Measurements from ENCODE around the gene ZNF524. TPM values are rescaled to one million over a fixed set of nuclear protein-coding genes. Genes with fewer than 3 reads are reported as not detected.
"Not testable (repeated sequence)": the region's sequence is repeated elsewhere in the genome, so short reads cannot be mapped to it uniquely, and the experiment has no call there.

Gene ZNF524
- total and polyA plus RNA-seq, 5 experiments from 2014 or later, result 19.1 to 31.6 (median 21.5) TPM

DNA sequence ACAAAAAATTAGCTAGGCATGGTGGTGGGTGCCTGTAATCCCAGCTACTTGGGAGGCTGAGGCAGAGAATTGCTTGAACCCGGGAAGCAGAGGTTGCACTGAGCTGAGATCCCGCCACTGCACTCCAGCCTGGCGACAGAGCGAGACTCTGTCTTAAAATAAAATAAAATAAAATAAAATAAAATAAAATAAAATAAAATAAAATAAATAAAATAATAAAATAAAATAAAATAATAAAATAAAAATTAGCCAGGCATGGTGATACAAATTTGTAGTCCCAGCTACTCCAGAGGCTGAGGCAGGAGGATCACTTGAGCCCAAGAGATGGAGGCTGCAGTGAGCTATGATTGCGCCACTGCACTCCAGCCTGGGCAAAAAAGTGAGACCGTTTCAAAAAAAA is 26.2 kb upstream of the ZNF524 start:
- not testable (repeated sequence) for H3K27me3 Mint-ChIP-seq, DNase-seq, H3K9me3 Mint-ChIP-seq, ATAC-seq, H3K4me1 Mint-ChIP-seq, H3K27ac Mint-ChIP-seq, H3K4me3 Mint-ChIP-seq
- POLR2A ChIA-PET, result interaction anchor here (0.7 to 1.8 kb wide), 4 partner anchors 12 to 304 kb away, joined by 3 to 4 read pairs (median 3); no protein-coding TSS in a partner anchor
- peaks cover 3 to 10% (median 9%) of the 10 kb centered on the region in 3 donors for H3K36me3 Mint-ChIP-seq

- Mint-ChIP-seq H3K4me3 (peak overlapping the region in 6 of 10 donors; percentile 3 to 71 (median 62)), H3K4me1 (peaks cover 10 to 18% (median 17%) of the 10 kb centered on the region in 4 donors), H3K27ac (peak overlapping the region in 2 of 10 donors; percentile 33 to 50), H3K36me3 (peaks cover 3 to 16% (median 12%) of the 10 kb centered on the region in 3 donors), H3K9me3 (peaks cover 0 to 9% (median 0%) of the 10 kb centered on the region in 9 donors), H3K27me3 (no peaks in the 10 kb centered on the region)
- POLR2A ChIA-PET, result interaction anchor here (0.6 to 0.8 kb wide), 3 partner anchors 7 to 66 kb away, joined by 3 to 5 read pairs (median 3); no protein-coding TSS in a partner anchor
- DNase-seq (no peak), ATAC-seq (no peak)
These were observed 23.3 kb upstream of the ZNF524 start for GRCh38 chr19:55576746-55577145.

- H3K9me3 Mint-ChIP-seq, result peaks cover 0 to 9% (median 0%) of the 10 kb centered on the region in 9 donors
- POLR2A ChIA-PET, result interaction anchor here (0.9 kb wide), 1 partner anchor 21 kb away, joined by 3 read pairs; the partner anchor contains the start of gene FIZ1
- H3K27ac Mint-ChIP-seq, result no peak overlapping the region
- no peaks in the 10 kb centered on the region for H3K27me3 Mint-ChIP-seq
- no peak overlapping the region for H3K4me3 Mint-ChIP-seq
- peaks cover 3 to 16% (median 12%) of the 10 kb centered on the region in 3 donors for H3K36me3 Mint-ChIP-seq
- no peak for ATAC-seq
- H3K4me1 Mint-ChIP-seq, result peaks cover 13 to 23% (median 21%) of the 10 kb centered on the region in 4 donors
- no peak for DNase-seq
These were observed 21.9 kb upstream of the ZNF524 start for GRCh38 chr19:55578031-55578760.

DNA sequence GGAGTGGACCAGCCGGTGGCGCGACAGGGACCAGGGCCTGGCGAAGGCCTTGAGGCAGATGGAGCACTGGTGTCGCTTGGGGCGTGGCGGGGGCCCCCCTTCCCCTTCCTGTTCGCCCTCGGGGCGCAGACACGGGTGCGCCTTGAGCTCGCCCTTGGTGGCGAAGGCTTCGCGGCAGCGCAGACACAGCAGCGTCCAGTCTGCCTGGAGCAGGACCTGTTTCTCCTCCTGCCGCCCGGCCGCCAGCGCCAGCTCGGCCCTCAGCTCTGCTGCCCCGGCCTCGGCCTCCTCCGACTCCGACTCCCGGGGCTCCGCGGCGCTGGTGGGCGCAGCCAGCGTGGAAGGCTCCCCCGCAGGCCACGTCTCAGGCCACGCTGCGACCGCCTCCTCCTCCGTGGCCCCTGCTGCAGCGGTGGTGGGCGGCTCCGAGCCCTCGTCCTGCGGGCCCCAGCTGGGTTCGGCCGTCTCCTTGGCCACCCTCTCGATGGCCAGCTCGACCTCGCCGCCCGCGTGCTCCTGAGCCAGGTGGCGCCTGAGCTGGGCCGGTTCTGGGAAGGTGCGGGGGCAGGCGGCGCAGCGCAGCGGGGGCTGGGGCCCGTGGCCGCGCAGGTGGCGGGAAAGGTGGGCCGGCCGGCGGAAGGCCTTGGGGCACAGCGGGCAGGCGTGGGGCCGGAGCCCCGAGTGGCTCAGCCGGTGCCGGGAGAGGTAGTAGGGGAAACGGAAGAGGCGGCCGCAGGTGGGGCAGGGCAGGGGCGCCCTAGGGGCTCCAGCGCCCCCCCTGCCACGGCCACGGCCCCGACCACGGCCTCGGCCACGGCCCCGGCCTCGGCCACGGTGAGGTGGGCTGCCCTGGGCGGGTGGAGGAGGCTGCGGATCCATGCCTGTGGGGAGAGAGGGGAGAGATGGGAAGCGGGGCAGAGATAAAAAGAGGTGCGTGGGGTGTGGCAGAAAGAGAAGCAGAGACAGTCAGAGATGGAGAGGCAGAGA is 21.0 kb upstream of the ZNF524 start:
- H3K9me3 Mint-ChIP-seq, result peaks cover 0 to 8% (median 0%) of the 10 kb centered on the region in 9 donors
- POLR2A ChIA-PET, result interaction anchor here (0.9 kb wide), 1 partner anchor 20 kb away, joined by 3 read pairs; the partner anchor contains the start of gene FIZ1
- H3K27ac Mint-ChIP-seq, result peak overlapping the region in 8 of 10 donors; percentile 88 to 96 (median 90)
- peak overlapping the region; percentile 82 to 95 (median 87) for H3K4me3 Mint-ChIP-seq
- DNase-seq (peak in 1 of 10 donors; percentile 19), ATAC-seq (no peak)
- peaks cover 13 to 23% (median 21%) of the 10 kb centered on the region in 4 donors for H3K4me1 Mint-ChIP-seq
- no peaks in the 10 kb centered on the region for H3K27me3 Mint-ChIP-seq
- H3K36me3 Mint-ChIP-seq, result peaks cover 3 to 16% (median 12%) of the 10 kb centered on the region in 3 donors

GRCh38 chr19:55579766-55580621 is 20.1 kb upstream of the ZNF524 start:
- Mint-ChIP-seq H3K4me3 (peak overlapping the region; percentile 82 to 95 (median 87)), H3K4me1 (peaks cover 13 to 25% (median 23%) of the 10 kb centered on the region in 4 donors), H3K36me3 (peaks cover 3 to 16% (median 12%) of the 10 kb centered on the region in 3 donors), H3K9me3 (peaks cover 0 to 8% (median 0%) of the 10 kb centered on the region in 9 donors), H3K27me3 (no peaks in the 10 kb centered on the region), H3K27ac (peak overlapping the region; percentile 88 to 96 (median 92))
- DNase-seq, result peak in 2 of 10 donors; percentile 13 to 24
- ATAC-seq, result peak; percentile 53 to 54
- POLR2A ChIA-PET, result interaction anchor here (0.8 to 2.4 kb wide), 7 partner anchors 13 to 57 kb away, joined by 3 to 24 read pairs (median 3); partner anchors contain the start of genes FIZ1, ZNF524 and ZNF784

DNA sequence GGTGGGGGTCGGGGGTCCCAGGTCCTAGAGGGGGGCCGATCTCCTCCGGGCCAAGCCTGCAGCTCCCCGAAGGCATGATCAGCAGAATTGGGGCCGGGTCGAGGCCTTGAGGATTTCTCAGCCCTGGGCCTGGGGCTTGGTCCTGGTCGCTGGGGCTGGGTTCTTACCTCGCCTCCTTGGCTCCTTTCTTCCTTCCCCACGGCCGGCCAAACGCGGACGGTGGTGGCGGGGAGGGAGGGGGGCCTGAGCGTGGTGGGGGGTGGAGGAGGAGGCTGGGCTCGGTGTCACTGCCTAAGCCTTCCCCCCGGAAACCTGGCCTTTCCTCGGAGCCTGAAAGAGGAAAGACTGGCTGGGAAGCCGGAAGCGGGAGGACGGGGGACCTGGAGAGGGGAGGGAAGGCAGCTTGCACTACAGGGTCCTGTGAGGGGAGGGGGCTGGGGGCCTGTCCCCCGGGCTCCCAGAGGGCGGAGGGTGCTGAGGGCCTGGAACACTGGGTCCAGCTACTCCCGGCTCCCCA is 19.4 kb upstream of the ZNF524 start, which contains the start of gene ZNF579:
Gene ZNF579 (minus strand): TSS at position 221 of the 517 bp plus-strand sequence. CDS start 1,209 bp downstream, outside the sequence.
- POLR2A ChIA-PET, result interaction anchor here (0.6 to 2.4 kb wide), 10 partner anchors 14 to 378 kb away, joined by 3 to 24 read pairs (median 3); partner anchors contain the start of genes FIZ1, ZNF524 and ZNF784
- ATAC-seq, result peak; percentile 65 to 74
- DNase-seq, result peak; percentile 45 to 85 (median 69)
- Mint-ChIP-seq H3K27me3 (no peaks in the 10 kb centered on the region), H3K27ac (peak within 1 kb of the TSS; percentile 88 to 96 (median 92)), H3K36me3 (peaks cover 3 to 16% (median 12%) of the 10 kb centered on the region in 3 donors), H3K4me1 (peaks cover 18 to 31% (median 30%) of the 10 kb centered on the region in 4 donors), H3K9me3 (peaks cover 0 to 8% (median 0%) of the 10 kb centered on the region in 9 donors), H3K4me3 (peak within 1 kb of the TSS; percentile 82 to 95 (median 87))

- DNase-seq (peak in 2 of 10 donors; percentile 16 to 25), ATAC-seq (no peak)
- POLR2A ChIA-PET, result interaction anchor here (0.6 to 2.4 kb wide), 10 partner anchors 15 to 378 kb away, joined by 3 to 24 read pairs (median 3); partner anchors contain the start of genes FIZ1, ZNF524, ZNF784 and ZNF865
- Mint-ChIP-seq H3K27me3 (no peaks in the 10 kb centered on the region), H3K27ac (peak overlapping the region; percentile 73 to 92 (median 89)), H3K4me1 (peaks cover 18 to 36% (median 35%) of the 10 kb centered on the region in 4 donors), H3K9me3 (peaks cover 0 to 8% (median 0%) of the 10 kb centered on the region in 9 donors), H3K4me3 (peak overlapping the region; percentile 74 to 92 (median 86)), H3K36me3 (peaks cover 3 to 16% (median 12%) of the 10 kb centered on the region in 3 donors)
These were observed 18.8 kb upstream of the ZNF524 start for GRCh38 chr19:55581145-55581822.

GRCh38 chr19:55581823-55582223 is 18.3 kb upstream of the ZNF524 start:
- Mint-ChIP-seq H3K27ac (peak overlapping the region; percentile 26 to 92 (median 84)), H3K9me3 (peaks cover 0 to 6% (median 0%) of the 10 kb centered on the region in 9 donors), H3K27me3 (no peaks in the 10 kb centered on the region), H3K36me3 (peaks cover 3 to 13% (median 11%) of the 10 kb centered on the region in 3 donors), H3K4me1 (peaks cover 18 to 41% (median 41%) of the 10 kb centered on the region in 4 donors), H3K4me3 (peak overlapping the region in 7 of 10 donors; percentile 74 to 92 (median 83))
- POLR2A ChIA-PET, result interaction anchor here (0.7 to 2.4 kb wide), 6 partner anchors 15 to 580 kb away, joined by 3 to 24 read pairs (median 3); partner anchors contain the start of genes FIZ1, ZNF524 and ZNF865
- ATAC-seq (no peak), DNase-seq (no peak)

- not testable (repeated sequence) for H3K27me3 Mint-ChIP-seq, H3K36me3 Mint-ChIP-seq, DNase-seq, ATAC-seq, H3K9me3 Mint-ChIP-seq
- Mint-ChIP-seq H3K4me1 (peaks cover 20 to 46% (median 45%) of the 10 kb centered on the region in 4 donors), H3K27ac (peak overlapping the region in 7 of 10 donors; percentile 24 to 92 (median 79)), H3K4me3 (peak overlapping the region in 3 of 10 donors; percentile 89 to 92 (median 90))
- POLR2A ChIA-PET, result interaction anchor here (0.7 to 2.4 kb wide), 5 partner anchors 16 to 581 kb away, joined by 3 to 24 read pairs (median 3); partner anchors contain the start of genes FIZ1, ZNF524 and ZNF865
These were observed 17.8 kb upstream of the ZNF524 start for GRCh38 chr19:55582284-55582683.

GRCh38 chr19:55583897-55584296 is 16.2 kb upstream of the ZNF524 start:
- POLR2A ChIA-PET, result interaction anchor here (0.7 kb wide), 2 partner anchors 15 to 77 kb away, joined by 4 to 6 read pairs; partner anchors contain the start of gene FIZ1
- H3K4me3 Mint-ChIP-seq, result peak overlapping the region in 1 of 10 donors; percentile 35
- DNase-seq, H3K36me3 Mint-ChIP-seq, ATAC-seq, H3K9me3 Mint-ChIP-seq, H3K27me3 Mint-ChIP-seq: not testable (repeated sequence)
- H3K27ac Mint-ChIP-seq, result peak overlapping the region in 1 of 10 donors; percentile 51
- peaks cover 22 to 52% (median 50%) of the 10 kb centered on the region in 4 donors for H3K4me1 Mint-ChIP-seq
